B cell (primary cell): ENCODE measurements around the gene OSR1. TPM values are rescaled to one million over a fixed set of nuclear protein-coding genes. Genes with fewer than 3 reads are reported as not detected.

Source experiments
- ATAC-seq: fragments of 200-7000 bp; cut with Tn5 transposase; one replicate; pipeline ENCODE4 v1.10.0; 2021; ENCODE audit warnings: low read depth, mild to moderate bottlenecking, moderate number of reproducible peaks, moderate library complexity
- CTCF ChIA-PET: fragments of 350-600 bp; sonication (Branson Sonifier 250); formaldehyde crosslinking; loops from one replicate; lab custom pipeline; 2021; ENCODE audit warnings: antibody characterized with exemption, inconsistent platforms; lab: Charles Lee
- POLR2A ChIA-PET: fragments of 350-600 bp; sonication (Branson Sonifier 250); formaldehyde crosslinking; loops from one replicate; lab custom pipeline; 2021; ENCODE audit warnings: antibody characterized with exemption; lab: Charles Lee
- DNase-seq: peaks from one replicate; pipeline ENCODE4 v3.0.0; 2013
- H2AFZ ChIP-seq: 2 replicates; pipeline ENCODE4 v1.6.1; 2012; ENCODE audit warnings: mild to moderate bottlenecking, low read depth, low read length; ENCODE audit not compliant: insufficient read depth, poor library complexity, severe bottlenecking
- H3K27ac ChIP-seq, 2 donors: 1 replicate in 1 of 2; 2 replicates in 1 of 2; pipeline ENCODE4 v1.5.1; 2012 to 2013; ENCODE audit warnings: low read length in 2 of 2, mild to moderate bottlenecking in 2 of 2, moderate library complexity in 1 of 2
- H3K27me3 ChIP-seq, 4 experiments: fragments of 200-600 bp in 1 of 4; sonication (generic) in 1 of 4; replicated peaks in 1 of 4; 1 replicate in 2 of 4; 2 replicates in 2 of 4; pipeline versions ENCODE4 v1.6.1 to v1.7.0; 2013 to 2016; ENCODE audit warnings: low read length in 3 of 4, mild to moderate bottlenecking in 2 of 4, mixed read lengths in 1 of 4, moderate library complexity in 1 of 4; ENCODE audit not compliant: insufficient read depth in 4 of 4, control insufficient read depth in 3 of 4; ENCODE audit errors: control extremely low read depth in 1 of 4
- H3K36me3 ChIP-seq, 2 experiments: replicated peaks in 1 of 2; 1 replicate in 1 of 2; 2 replicates in 1 of 2; pipeline versions ENCODE4 v1.6.1 to v1.7.1; 2013; ENCODE audit warnings: low read length in 1 of 2; ENCODE audit not compliant: insufficient read depth in 2 of 2, control insufficient read depth in 1 of 2; ENCODE audit errors: control extremely low read depth in 1 of 2, extremely low read depth in 1 of 2
- H3K4me1 ChIP-seq, 2 donors: fragments of 200-600 bp in 1 of 2; sonication (generic) in 1 of 2; 1 replicate in 1 of 2; 2 replicates in 1 of 2; pipeline versions ENCODE4 v1.5.1 to v1.6.1; 2013 to 2017; ENCODE audit warnings: low read length in 2 of 2; ENCODE audit not compliant: control insufficient read depth in 2 of 2, insufficient read depth in 2 of 2
- H3K4me2 ChIP-seq: replicated peaks from 2 replicates; pipeline ENCODE3; 2012; ENCODE audit warnings: mild to moderate bottlenecking, low read depth, low read length; ENCODE audit not compliant: poor library complexity, severe bottlenecking
- H3K4me3 ChIP-seq, 5 experiments: fragments of 200-600 bp in 1 of 5; sonication (generic) in 1 of 5; 1 replicate in 3 of 5; 2 replicates in 2 of 5; pipeline versions ENCODE4 v1.5.1 to v1.7.0; 2011 to 2016; ENCODE audit warnings: low read length in 4 of 5, mild to moderate bottlenecking in 4 of 5, low read depth in 2 of 5, control low read depth in 1 of 5, moderate library complexity in 1 of 5; ENCODE audit not compliant: insufficient read depth in 1 of 5; ENCODE audit errors: control extremely low read depth in 1 of 5, extremely low read depth in 1 of 5
- H3K79me2 ChIP-seq: fragments of 200-600 bp; sonication (generic); one replicate; pipeline ENCODE4 v1.6.0; 2016; ENCODE audit warnings: low read length; ENCODE audit not compliant: control insufficient read depth, insufficient read depth
- H3K9ac ChIP-seq: fragments of 200-600 bp; sonication (generic); 2 replicates; pipeline ENCODE4 v1.6.1; 2017; ENCODE audit warnings: mild to moderate bottlenecking, low read length, moderate library complexity
- H3K9me3 ChIP-seq, 3 donors: one replicate each; pipeline versions ENCODE4 v1.6.1 to v1.7.1; 2013; ENCODE audit warnings: low read length in 2 of 3; ENCODE audit not compliant: control insufficient read depth in 2 of 3, insufficient read depth in 1 of 3; ENCODE audit errors: control extremely low read depth in 1 of 3
- H4K20me1 ChIP-seq: 2 replicates; pipeline ENCODE4 v1.6.0; 2012; ENCODE audit warnings: mild to moderate bottlenecking, low read length; ENCODE audit not compliant: insufficient read depth, control insufficient read depth, poor library complexity, severe bottlenecking
- H3K27ac Mint-ChIP-seq: one replicate; pipeline ENCODE4 v1.8.0; 2021; ENCODE audit warnings: mixed read lengths
- H3K27me3 Mint-ChIP-seq: one replicate; pipeline ENCODE4 v1.8.0; 2021; ENCODE audit warnings: mixed read lengths
- H3K4me1 Mint-ChIP-seq: one replicate; pipeline ENCODE4 v1.8.0; 2021; ENCODE audit warnings: mixed read lengths
- H3K4me3 Mint-ChIP-seq: one replicate; pipeline ENCODE4 v1.8.0; 2021; ENCODE audit warnings: mixed read lengths
- H3K9me3 Mint-ChIP-seq: one replicate; pipeline ENCODE4 v1.8.0; 2022; ENCODE audit warnings: mixed read lengths; ENCODE audit not compliant: insufficient read depth
- EZH2 ChIP-seq: IDR thresholded peaks from 2 replicates; pipeline ENCODE4 v1.6.1; 2012; ENCODE audit warnings: borderline replicate concordance, low read depth, mild to moderate bottlenecking, moderate library complexity, low read length; ENCODE audit not compliant: insufficient read depth, poor library complexity, severe bottlenecking
- WGBS: methylation state at CpG from one replicate; pipeline ENCODE4 v1.1.5; 2013; ENCODE audit warnings: missing lambda C conversion rate; ENCODE audit not compliant: insufficient coverage; 5-methylcytosine and 5-hydroxymethylcytosine counted together
- intact Hi-C: fragments of 100-400 bp; cut with micrococcal nuclease; formaldehyde crosslinking; loops from one replicate; pipeline ENCODE4 v1.10.0; 2022
- polyA plus RNA-seq: library from polyadenylated mRNA; depleted of rRNA; stranded (reverse); fragments of >200 nt; gene quantifications from 2 replicates; pipeline ENCODE4 v1.2.3, GENCODE V29; 2012
- total RNA-seq, 2 donors: library from RNA; stranded (reverse); fragments of 120-200 nt in 1 of 2; gene quantifications; 1 replicate in 1 of 2; 2 replicates in 1 of 2; pipeline versions ENCODE4 v1.2.3 to v1.2.4, GENCODE V29; 2013 to 2022
- TF ChIP-seq, protein P1 (sequence below): fragments of 200-600 bp; IDR thresholded peaks from one replicate; pipeline ENCODE4 v1.8.0; 2022; ENCODE audit warnings: antibody characterized with exemption, mild to moderate bottlenecking

OSR1 gene
- total and polyA plus RNA-seq, 2 donors (not counting 1 experiment from before 2014, with no cell fraction given) = not detected

DNA sequence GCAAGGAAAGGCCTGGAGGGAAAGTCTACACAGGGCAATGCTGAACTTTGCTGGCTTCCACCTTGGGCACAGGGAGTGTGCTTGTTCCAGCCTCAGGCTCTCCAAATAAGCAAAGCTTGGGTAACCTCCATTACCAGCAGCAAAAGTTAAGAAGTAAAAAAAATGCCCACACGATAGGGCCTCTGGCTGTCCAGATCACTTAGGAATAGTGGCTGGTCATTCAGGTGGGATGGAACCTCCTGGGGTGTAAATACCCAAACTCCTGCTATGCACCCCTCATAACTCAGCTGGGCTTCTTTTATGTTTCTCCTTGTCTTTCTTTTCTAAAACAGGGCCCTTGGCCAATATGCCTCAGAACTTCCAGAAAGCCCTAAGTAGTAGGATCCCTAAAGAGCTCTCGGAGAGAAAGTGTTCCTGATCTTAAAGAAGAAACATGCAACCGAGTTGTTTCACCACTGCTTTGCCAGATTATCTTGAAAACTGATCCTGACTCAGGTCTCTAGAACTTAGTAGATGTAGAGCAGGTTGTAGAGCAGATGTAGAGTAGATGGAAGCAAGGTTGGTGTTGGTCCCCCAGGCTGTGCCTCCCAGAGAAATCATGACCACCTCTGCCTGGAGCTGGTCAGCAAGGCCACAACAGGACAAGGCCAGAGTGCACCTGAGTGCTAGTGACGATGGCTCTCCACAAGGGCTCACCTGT is 2.0 kb upstream of the OSR1 start:
- peak; percentile 44 for DNase-seq
- Histone ChIP-seq H3K36me3 (no peaks in the 10 kb centered on the region), H3K9ac (peak overlapping the region; percentile 80), H3K9me3 (peaks cover 0 to 50% (median 5%) of the 10 kb centered on the region in 3 donors), H2AFZ (no peak overlapping the region), H3K4me1 (peaks cover 65 to 67% of the 10 kb centered on the region in 2 donors), H3K4me2 (peak overlapping the region; percentile 92), H3K27me3 (peaks cover 0 to 71% (median 52%) of the 10 kb centered on the region in 4 experiments), H3K79me2 (no peaks in the 10 kb centered on the region), H3K4me3 (peak overlapping the region in 1 of 5 experiments; percentile 71), H3K27ac (no peak overlapping the region), H4K20me1 (no peaks in the 10 kb centered on the region)
- TF ChIP-seq, protein P1, sequence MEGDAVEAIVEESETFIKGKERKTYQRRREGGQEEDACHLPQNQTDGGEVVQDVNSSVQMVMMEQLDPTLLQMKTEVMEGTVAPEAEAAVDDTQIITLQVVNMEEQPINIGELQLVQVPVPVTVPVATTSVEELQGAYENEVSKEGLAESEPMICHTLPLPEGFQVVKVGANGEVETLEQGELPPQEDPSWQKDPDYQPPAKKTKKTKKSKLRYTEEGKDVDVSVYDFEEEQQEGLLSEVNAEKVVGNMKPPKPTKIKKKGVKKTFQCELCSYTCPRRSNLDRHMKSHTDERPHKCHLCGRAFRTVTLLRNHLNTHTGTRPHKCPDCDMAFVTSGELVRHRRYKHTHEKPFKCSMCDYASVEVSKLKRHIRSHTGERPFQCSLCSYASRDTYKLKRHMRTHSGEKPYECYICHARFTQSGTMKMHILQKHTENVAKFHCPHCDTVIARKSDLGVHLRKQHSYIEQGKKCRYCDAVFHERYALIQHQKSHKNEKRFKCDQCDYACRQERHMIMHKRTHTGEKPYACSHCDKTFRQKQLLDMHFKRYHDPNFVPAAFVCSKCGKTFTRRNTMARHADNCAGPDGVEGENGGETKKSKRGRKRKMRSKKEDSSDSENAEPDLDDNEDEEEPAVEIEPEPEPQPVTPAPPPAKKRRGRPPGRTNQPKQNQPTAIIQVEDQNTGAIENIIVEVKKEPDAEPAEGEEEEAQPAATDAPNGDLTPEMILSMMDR = no peak
- no peak for TF ChIP-seq EZH2
- WGBS = 45% methylated on average over 2 of the region's 4 CpGs
- peaks cover 53% of the 10 kb centered on the region for H3K27me3 Mint-ChIP-seq
- ChIA-PET POLR2A (interaction anchor here (2.7 kb wide), 1 partner anchor 12 kb away, joined by 13 read pairs; no protein-coding TSS in a partner anchor), CTCF (interaction anchor here (0.6 to 3.8 kb wide), 6 partner anchors 8 to 844 kb away, joined by 3 to 17 read pairs (median 4); no protein-coding TSS in a partner anchor)
- no peak for ATAC-seq
- no peaks in the 10 kb centered on the region for H3K9me3 Mint-ChIP-seq
- H3K27ac Mint-ChIP-seq = no peak overlapping the region
- peaks cover 56% of the 10 kb centered on the region for H3K4me1 Mint-ChIP-seq
- peak overlapping the region; percentile 99 for H3K4me3 Mint-ChIP-seq
- intact Hi-C loops = loop anchor here (5.0 kb wide), 2 partner anchors 507 to 798 kb away; partner anchors contain the start of gene RDH14

DNA sequence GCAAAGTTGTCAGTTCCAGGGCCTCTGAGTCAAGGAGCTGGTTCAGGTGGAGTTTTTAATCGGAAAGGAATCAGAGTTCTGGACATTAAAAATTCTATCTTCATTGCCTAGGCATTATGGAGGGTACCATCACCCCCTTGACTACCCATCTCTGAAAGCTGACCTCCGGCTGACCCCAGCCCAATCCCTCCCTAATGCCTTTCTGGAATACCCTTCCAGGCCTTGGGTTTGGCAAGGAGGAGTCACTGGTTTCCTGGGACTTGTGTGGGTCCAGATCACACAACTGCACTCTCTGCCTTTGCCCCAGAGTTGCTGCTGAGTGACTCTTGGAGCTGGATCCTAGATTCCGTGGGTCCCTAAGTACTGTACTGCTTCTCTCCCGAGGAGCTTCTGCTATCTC is 1.0 kb upstream of the OSR1 start:
- Histone ChIP-seq H3K36me3 (no peaks in the 10 kb centered on the region), H3K9me3 (peaks cover 0 to 59% (median 5%) of the 10 kb centered on the region in 3 donors), H3K4me3 (no peak overlapping the region), H3K27me3 (peaks cover 0 to 81% (median 61%) of the 10 kb centered on the region in 4 experiments), H2AFZ (no peak overlapping the region), H4K20me1 (no peaks in the 10 kb centered on the region), H3K4me1 (peaks cover 65 to 67% of the 10 kb centered on the region in 2 donors), H3K27ac (no peak overlapping the region), H3K79me2 (no peaks in the 10 kb centered on the region), H3K4me2 (no peak overlapping the region), H3K9ac (no peak overlapping the region)
- Mint-ChIP-seq H3K4me3 (peak overlapping the region; percentile 74), H3K4me1 (peaks cover 56% of the 10 kb centered on the region), H3K27me3 (peaks cover 62% of the 10 kb centered on the region), H3K27ac (no peak overlapping the region), H3K9me3 (no peaks in the 10 kb centered on the region)
- intact Hi-C loops = no loop called here
- POLR2A ChIA-PET = interaction anchor here (2.7 kb wide), 1 partner anchor 11 kb away, joined by 13 read pairs; no protein-coding TSS in a partner anchor
- CTCF ChIA-PET = interaction anchor here (0.8 to 3.8 kb wide), 4 partner anchors 8 to 17 kb away, joined by 3 to 17 read pairs (median 8); no protein-coding TSS in a partner anchor
- TF ChIP-seq, protein P1 = no peak
- WGBS = no CpG with 5 or more reads among the region's 4 CpGs
- ATAC-seq = no peak
- no peak for DNase-seq
